GM18520 (cell line): ENCODE data around the gene BCL2L1.
A peak's percentile ranks its signal among the peaks of the same experiment; 100 is the strongest.
"Not testable (repeated sequence)": the region's sequence is repeated elsewhere in the genome, so short reads cannot be mapped to it uniquely, and the experiment has no call there.

ENCODE experiments used
- ATAC-seq: cut with Tn5 transposase; IDR thresholded peaks from one replicate; pipeline ENCODE4 v1.9.1; 2021; ENCODE audit not compliant: unreplicated experiment

BCL2L1 gene

GRCh38 chr20:31677553-31678260 is 45.0 kb downstream of the BCL2L1 start:
- ATAC-seq, result no peak

GRCh38 chr20:31676609-31676989 is 46.1 kb downstream of the BCL2L1 start:
- no peak for ATAC-seq

GRCh38 chr20:31675828-31676608 is 46.6 kb downstream of the BCL2L1 start:
- no peak for ATAC-seq

GRCh38 chr20:31674895-31675827 is 47.5 kb downstream of the BCL2L1 start:
- peak; percentile 48 for ATAC-seq

GRCh38 chr20:31673943-31674463 is 48.7 kb downstream of the BCL2L1 start:
- no peak for ATAC-seq

GRCh38 chr20:31673435-31673834 is 49.2 kb downstream of the BCL2L1 start:
- ATAC-seq, result no peak

- ATAC-seq, result no peak
These were observed 51.3 kb downstream of the BCL2L1 start for GRCh38 chr20:31671324-31671723.

- no peak for ATAC-seq
These were observed 52.1 kb downstream of the BCL2L1 start for GRCh38 chr20:31670371-31671228.

- no peak for ATAC-seq
These were observed 52.8 kb downstream of the BCL2L1 start for GRCh38 chr20:31669876-31670275.

GRCh38 chr20:31668944-31669343 is 53.7 kb downstream of the BCL2L1 start:
- ATAC-seq, result not testable (repeated sequence)

GRCh38 chr20:31667315-31668285 is 55.1 kb downstream of the BCL2L1 start:
- no peak for ATAC-seq

- no peak for ATAC-seq
These were observed 56.2 kb downstream of the BCL2L1 start for GRCh38 chr20:31666258-31667042.

GRCh38 chr20:31665753-31666152 is 56.9 kb downstream of the BCL2L1 start:
- no peak for ATAC-seq

GRCh38 chr20:31664696-31665354 is 57.8 kb downstream of the BCL2L1 start:
- no peak for ATAC-seq

GRCh38 chr20:31663838-31664695 is 58.6 kb downstream of the BCL2L1 start:
- ATAC-seq, result no peak

GRCh38 chr20:31663524-31663837 is 59.2 kb downstream of the BCL2L1 start:
- ATAC-seq, result no peak

GRCh38 chr20:31662372-31662854 is 60.3 kb downstream of the BCL2L1 start:
- ATAC-seq, result no peak
